GM12878 (cell line): ENCODE results near the gene VPS8. TPM values are rescaled to one million over a fixed set of nuclear protein-coding genes. Genes with fewer than 3 reads are reported as not detected.

Experiments used
- ATAC-seq: fragments of 200-7000 bp; cut with Tn5 transposase; 3 replicates; pipeline ENCODE4 v1.9.1; 2020; ENCODE audit warnings: mild to moderate bottlenecking, moderate library complexity
- BruUV-seq: library from RNA; stranded (reverse); fragments of 400-500 nt; replicated peaks from 2 replicates; lab custom pipeline; 2021; lab: Mats Ljungman, UMichigan
- CTCF ChIA-PET: fragments of 300-600 bp; sonication (Branson Sonifier 250); formaldehyde crosslinking; extraction: SDS; loops from one replicate; lab custom pipeline; 2021; ENCODE audit warnings: inconsistent platforms; lab: Yijun Ruan, JAX
- POLR2A ChIA-PET: fragments of 350-600 bp; formaldehyde crosslinking; extraction: SDS; loops from one replicate; lab custom pipeline; 2021; ENCODE audit warnings: inconsistent platforms; lab: Charles Lee
- RAD21 ChIA-PET: fragments of 300-600 bp; sonication (Branson Sonifier 250); formaldehyde crosslinking; loops from one replicate; lab custom pipeline; 2023; ENCODE audit warnings: antibody characterized with exemption; ENCODE audit not compliant: unreplicated experiment; lab: Charles Lee
- SMC1A ChIA-PET: fragments of 300-600 bp; sonication (Branson Sonifier 250); formaldehyde crosslinking; loops from one replicate; lab custom pipeline; 2023; ENCODE audit not compliant: unreplicated experiment, uncharacterized antibody; lab: Charles Lee
- DNase-seq: peaks from one replicate; pipeline ENCODE4 v3.0.0-alpha.2; 2011; ENCODE audit warnings: low read depth, low spot score
- FAIRE-seq: peaks from 3 replicates; lab custom pipeline; 2011; peaks lifted over from hg19 to GRCh38; lab: Jason Lieb, UNC
- H2AFZ ChIP-seq: 2 replicates; pipeline ENCODE4 v1.6.0; 2011; ENCODE audit warnings: low read depth, low read length, control low read depth; ENCODE audit not compliant: control insufficient read depth
- H3K27ac ChIP-seq: 2 replicates; pipeline ENCODE4 v1.5.1; 2011; ENCODE audit warnings: control low read depth; ENCODE audit not compliant: control insufficient read depth, insufficient read depth
- H3K27me3 ChIP-seq, 2 experiments: replicated peaks in 1 of 2; 2 replicates each; pipeline versions ENCODE4 v1.6.0 to v1.6.1; 2011; ENCODE audit warnings: low read length in 1 of 2; ENCODE audit not compliant: control insufficient read depth in 2 of 2, insufficient read depth in 2 of 2
- H3K36me3 ChIP-seq, 2 experiments: 2 replicates each; pipeline ENCODE4 v1.5.1; 2011; ENCODE audit warnings: low read length in 1 of 2; ENCODE audit not compliant: control insufficient read depth in 2 of 2, insufficient read depth in 2 of 2
- H3K4me1 ChIP-seq: 2 replicates; pipeline ENCODE4 v1.6.1; 2011; ENCODE audit warnings: mild to moderate bottlenecking, low read length, moderate library complexity, mixed read lengths; ENCODE audit not compliant: control insufficient read depth, insufficient read depth
- H3K4me2 ChIP-seq: 2 replicates; pipeline ENCODE4 v1.6.0; 2011; ENCODE audit warnings: control low read depth; ENCODE audit not compliant: control insufficient read depth, insufficient read depth
- H3K4me3 ChIP-seq: fragments of 200-600 bp; sonication (generic); 2 replicates; pipeline ENCODE4 v1.5.1; 2016
- H3K79me2 ChIP-seq: 2 replicates; pipeline ENCODE4 v1.6.0; 2011; ENCODE audit warnings: low read length; ENCODE audit not compliant: control insufficient read depth, insufficient read depth
- H3K9ac ChIP-seq: 2 replicates; pipeline ENCODE4 v1.8.0; 2011; ENCODE audit warnings: low read length, control low read depth, mixed read lengths; ENCODE audit not compliant: control insufficient read depth, insufficient read depth
- H3K9me3 ChIP-seq: replicated peaks from 3 replicates; pipeline ENCODE4 v1.5.1; 2011; ENCODE audit warnings: mild to moderate bottlenecking, low read length; ENCODE audit not compliant: control insufficient read depth, insufficient read depth
- H4K20me1 ChIP-seq: 2 replicates; pipeline ENCODE4 v1.6.0; 2011; ENCODE audit not compliant: control insufficient read depth, insufficient read depth
- ATF7 ChIP-seq: fragments of 450-650 bp; IDR thresholded peaks from 2 replicates; pipeline ENCODE4 v1.6.1; 2016; ENCODE audit warnings: low read depth, mild to moderate bottlenecking
- HCFC1 ChIP-seq: fragments of 150-350 bp; IDR thresholded peaks from 2 replicates; pipeline ENCODE4 v1.6.1; 2014; ENCODE audit warnings: low read length
- HDAC6 ChIP-seq: fragments of 200-600 bp; sonication (generic); IDR thresholded peaks from one replicate; pipeline ENCODE4 v1.8.0; 2017; ENCODE audit warnings: antibody characterized with exemption; ENCODE audit not compliant: unreplicated experiment
- NFIC ChIP-seq: IDR thresholded peaks from 2 replicates; pipeline ENCODE4 v1.6.1; 2012; ENCODE audit warnings: low read depth, mild to moderate bottlenecking, inconsistent platforms, low read length, moderate library complexity
- STAT1 ChIP-seq: fragments of 450-650 bp; conservative IDR thresholded peaks from 2 replicates; pipeline ENCODE4 v1.6.1; 2014; ENCODE audit warnings: antibody characterized with exemption, mild to moderate bottlenecking
- ZNF24 ChIP-seq: fragments of 450-650 bp; IDR thresholded peaks from 2 replicates; pipeline ENCODE4 v1.6.1; 2017; ENCODE audit warnings: antibody characterized with exemption, mild to moderate bottlenecking
- ZNF622 ChIP-seq: fragments of 450-650 bp; IDR thresholded peaks from 2 replicates; pipeline ENCODE4 v1.6.1; 2017; ENCODE audit warnings: mild to moderate bottlenecking, inconsistent platforms
- WGBS: methylation state at CpG from one replicate; pipeline ENCODE4 v1.1.6; 2016; ENCODE audit warnings: low lambda C conversion rate; ENCODE audit not compliant: insufficient replicate concordance, insufficient coverage; ENCODE audit errors: missing lambda C conversion rate; 5-methylcytosine and 5-hydroxymethylcytosine counted together
- in situ Hi-C: fragments of 300-500 bp; cut with MboI; formaldehyde crosslinking; loops from 9 replicates; pipeline ENCODE4 v1.14.3; 2018; ENCODE audit warnings: mixed read lengths
- intact Hi-C: fragments of 100-400 bp; cut with micrococcal nuclease; formaldehyde crosslinking; loops from one replicate; pipeline ENCODE4 v1.14.2; 2022; ENCODE audit not compliant: unreplicated experiment
- polyA plus RNA-seq, 11 experiments: library from polyadenylated mRNA; depleted of rRNA in 4 of 11; unstranded in 6 of 11; stranded (reverse) in 5 of 11; fragments of >200 nt; fragmentation: Nextera tagmentation in 4 of 11; fragmentation: Illumina TruSeq in 1 of 11; extraction: Ambion mirVana in 4 of 11; extraction: Trizol in 1 of 11; gene quantifications; 1 replicate in 1 of 11; 2 replicates in 10 of 11; pipeline versions ENCODE4 v1.2.1 to v1.2.3, GENCODE V29; 2011 to 2016; ENCODE audit warnings: inconsistent platforms in 2 of 11, missing spikeins in 2 of 11, low read depth in 1 of 11
- total RNA-seq, 4 experiments: library from RNA; depleted of rRNA in 3 of 4; stranded (reverse); fragments of >200 nt in 3 of 4; fragmentation: Illumina TruSeq in 1 of 4; extraction: Trizol in 1 of 4; gene quantifications; 2 replicates each; pipeline versions ENCODE4 v1.2.1 to v1.2.3, GENCODE V29; 2013 to 2021

The VPS8 gene
- total and polyA plus RNA-seq, 10 of the 15 experiments (the other 5 are each of a cell fraction or from before 2014, with no cell fraction given), result 8.9 to 34.7 (median 20.9) TPM

- Histone ChIP-seq H3K9ac (no peak overlapping the region), H3K27ac (no peak overlapping the region), H3K9me3 (no peaks in the 10 kb centered on the region; the same call in 2 of the 3 replicates), H4K20me1 (no peaks in the 10 kb centered on the region), H3K79me2 (no peaks in the 10 kb centered on the region), H3K4me3 (no peak overlapping the region), H3K4me1 (no peaks in the 10 kb centered on the region), H2AFZ (no peak overlapping the region), H3K4me2 (no peak overlapping the region), H3K27me3 (no peaks in the 10 kb centered on the region), H3K36me3 (no peaks in the 10 kb centered on the region)
- TF ChIP-seq ATF7 (peak; percentile 50), ZNF24 (no peak)
- POLR2A ChIA-PET, result no interaction called here
- intact Hi-C loops (no loop called here), in situ Hi-C loops (no loop called here)
- WGBS, result 100% methylated on average over 1 of the region's 1 CpG
- RAD21 ChIA-PET, result no interaction called here
- ATAC-seq, result no peak
- FAIRE-seq, result no peak
- DNase-seq, result no peak
- BruUV-seq, result no TSS peak
- SMC1A ChIA-PET, result no interaction called here
- CTCF ChIA-PET, result no interaction called here
Measured at GRCh38 chr3:185040425-185040824, 228.5 kb downstream of the VPS8 start.

GRCh38 chr3:185041540-185041939, 229.6 kb downstream of the VPS8 start:
- no peak for FAIRE-seq
- SMC1A ChIA-PET, result no interaction called here
- CTCF ChIA-PET, result interaction anchor here (0.6 kb wide), 1 partner anchor 20 kb away, joined by 3 read pairs; no protein-coding TSS in a partner anchor

More at GRCh38 chr3:185041540-185041939, 229.6 kb downstream of the VPS8 start:
- H3K4me3 ChIP-seq, result no peak overlapping the region
- DNase-seq, result no peak
- ChIA-PET POLR2A (no interaction called here), RAD21 (no interaction called here)
- BruUV-seq, result no TSS peak
- intact Hi-C loops (no loop called here), in situ Hi-C loops (no loop called here)
- no peak for ATAC-seq
- no peaks in the 10 kb centered on the region for H3K36me3 ChIP-seq
- no peak for TF ChIP-seq STAT1
- TF ChIP-seq HCFC1, result no peak
- TF ChIP-seq HDAC6, result no peak
- TF ChIP-seq NFIC, result no peak
- TF ChIP-seq ZNF622, result no peak
- H3K4me2 ChIP-seq, result no peak overlapping the region
- no peaks in the 10 kb centered on the region for H3K79me2 ChIP-seq
- no peak overlapping the region for H3K27ac ChIP-seq
- no peak overlapping the region for H3K9ac ChIP-seq
- no peak overlapping the region for H2AFZ ChIP-seq
- 97% methylated on average over 4 of the region's 4 CpGs for whole genome bisulfite sequencing
- H3K27me3 ChIP-seq, result no peaks in the 10 kb centered on the region
- H3K9me3 ChIP-seq, result no peaks in the 10 kb centered on the region; the same call in 2 of the 3 replicates
- no peaks in the 10 kb centered on the region for H4K20me1 ChIP-seq
- no peaks in the 10 kb centered on the region for H3K4me1 ChIP-seq
